GM23338 (cell line): ENCODE results near the gene NPEPPS. TPM values are rescaled to one million over a fixed set of nuclear protein-coding genes. Genes with fewer than 3 reads are reported as not detected.

Experiments used
- ATAC-seq: fragments of 200-7000 bp; cut with Tn5 transposase; 3 replicates; pipeline ENCODE4 v1.9.1; 2020
- DNase-seq: peaks from one replicate; pipeline ENCODE4 v3.0.0-alpha.2; 2015; ENCODE audit warnings: low spot score
- H2AFZ ChIP-seq: fragments of 200-600 bp; sonication (generic); 2 replicates; pipeline ENCODE4 v1.8.0; 2016; ENCODE audit warnings: antibody characterized with exemption, mild to moderate bottlenecking, moderate library complexity
- H3F3A ChIP-seq: fragments of 200-600 bp; sonication (generic); replicated peaks from 2 replicates; pipeline ENCODE4 v1.8.0; 2017; ENCODE audit warnings: antibody characterized with exemption, mixed run types, low read depth
- H3K27ac ChIP-seq: fragments of 200-600 bp; sonication (generic); 2 replicates; pipeline ENCODE4 v1.6.1; 2016; ENCODE audit warnings: low read depth
- H3K27me3 ChIP-seq: fragments of 200-600 bp; sonication (generic); 2 replicates; pipeline ENCODE4 v1.8.0; 2016; ENCODE audit warnings: mild to moderate bottlenecking, mixed run types, moderate library complexity; ENCODE audit not compliant: insufficient read depth
- H3K36me3 ChIP-seq: fragments of 200-600 bp; sonication (generic); 2 replicates; pipeline ENCODE4 v1.8.0; 2016; ENCODE audit warnings: mild to moderate bottlenecking; ENCODE audit not compliant: insufficient read depth
- H3K4me1 ChIP-seq: fragments of 200-600 bp; sonication (generic); 2 replicates; pipeline ENCODE4 v1.8.0; 2016; ENCODE audit warnings: mild to moderate bottlenecking, moderate library complexity; ENCODE audit not compliant: insufficient read depth
- H3K4me2 ChIP-seq: fragments of 200-600 bp; sonication (generic); 2 replicates; pipeline ENCODE4 v1.7.1; 2017; ENCODE audit warnings: mixed run types
- H3K4me3 ChIP-seq: fragments of 200-600 bp; sonication (generic); 2 replicates; pipeline ENCODE4 v1.6.1; 2016; ENCODE audit warnings: mixed run types
- H3K79me2 ChIP-seq: fragments of 200-600 bp; sonication (generic); replicated peaks from 2 replicates; pipeline ENCODE4 v1.8.0; 2017; ENCODE audit warnings: mild to moderate bottlenecking; ENCODE audit not compliant: insufficient read depth
- H3K9me2 ChIP-seq: fragments of 200-600 bp; sonication (generic); 2 replicates; pipeline ENCODE4 v1.8.0; 2017; ENCODE audit not compliant: insufficient read depth
- H4K20me1 ChIP-seq: fragments of 200-600 bp; sonication (generic); replicated peaks from 2 replicates; pipeline ENCODE4 v1.8.0; 2017; ENCODE audit warnings: mild to moderate bottlenecking; ENCODE audit not compliant: insufficient read depth
- H3K27ac Mint-ChIP-seq: 2 replicates; pipeline ENCODE4 v1.8.0; 2020; ENCODE audit warnings: inconsistent platforms, mild to moderate bottlenecking, moderate library complexity, mixed read lengths
- H3K27me3 Mint-ChIP-seq: 3 replicates; pipeline ENCODE4 v1.8.0; 2022; ENCODE audit warnings: low read depth, mild to moderate bottlenecking, moderate library complexity, mixed read lengths, inconsistent platforms; ENCODE audit not compliant: insufficient read depth, poor library complexity
- H3K36me3 Mint-ChIP-seq: 3 replicates; pipeline ENCODE4 v1.8.0; 2021; ENCODE audit warnings: low read depth, mild to moderate bottlenecking, inconsistent platforms, moderate library complexity, mixed read lengths
- H3K4me1 Mint-ChIP-seq: 3 replicates; pipeline ENCODE4 v1.8.0; 2020; ENCODE audit warnings: mild to moderate bottlenecking, inconsistent platforms, mixed read lengths
- H3K4me3 Mint-ChIP-seq: 3 replicates; pipeline ENCODE4 v1.8.0; 2021; ENCODE audit warnings: moderate library complexity, mild to moderate bottlenecking, inconsistent platforms, mixed read lengths
- H3K9me3 Mint-ChIP-seq: 3 replicates; pipeline ENCODE4 v1.8.0; 2020; ENCODE audit warnings: moderate library complexity, mild to moderate bottlenecking, inconsistent platforms, mixed read lengths
- CREB1 ChIP-seq: fragments of 250-450 bp; sonication (Bioruptor Pico); IDR thresholded peaks from 2 replicates; pipeline ENCODE4 v1.5.0; 2020; ENCODE audit warnings: low read depth, mild to moderate bottlenecking, moderate library complexity
- EZH2 ChIP-seq: fragments of 200-600 bp; sonication (generic); IDR thresholded peaks from one replicate; pipeline ENCODE4 v1.8.0; 2017; ENCODE audit warnings: antibody characterized with exemption, mild to moderate bottlenecking, low read depth; ENCODE audit not compliant: unreplicated experiment
- JUNB ChIP-seq: IDR thresholded peaks from one replicate; pipeline ENCODE4 v1.6.1; 2016; ENCODE audit warnings: antibody characterized with exemption; ENCODE audit not compliant: unreplicated experiment
- NANOG ChIP-seq: IDR thresholded peaks from 2 replicates; pipeline ENCODE4 v1.6.1; 2016; ENCODE audit warnings: antibody characterized with exemption, borderline replicate concordance
- POLR2AphosphoS5 ChIP-seq: IDR thresholded peaks from 2 replicates; pipeline ENCODE4 v1.6.1; 2016; ENCODE audit warnings: antibody characterized with exemption, low read depth
- STAT1 ChIP-seq: IDR thresholded peaks from one replicate; pipeline ENCODE4 v1.6.1; 2016; ENCODE audit warnings: antibody characterized with exemption; ENCODE audit not compliant: unreplicated experiment
- ZNF114 ChIP-seq: fragments of 250-450 bp; sonication (Bioruptor Pico); IDR thresholded peaks from 2 replicates; pipeline ENCODE4 v1.5.0; 2020; ENCODE audit warnings: mild to moderate bottlenecking, moderate library complexity
- ZNF331 ChIP-seq: fragments of 250-450 bp; sonication (Bioruptor Pico); IDR thresholded peaks from 2 replicates; pipeline ENCODE4 v1.5.0; 2020; ENCODE audit warnings: low read depth, mild to moderate bottlenecking, moderate library complexity
- polyA plus RNA-seq: library from polyadenylated mRNA; unstranded; fragments of >200 nt; fragmentation: Nextera tagmentation; extraction: Ambion mirVana; gene quantifications from 2 replicates; pipeline ENCODE4 v1.2.1, GENCODE V29; 2016
- total RNA-seq: library from RNA; depleted of rRNA; stranded (reverse); fragments of >200 nt; shearing (Covaris generic); gene quantifications from 2 replicates; pipeline ENCODE4 v1.2.3, GENCODE V29; 2014
- TF ChIP-seq, protein P1 (sequence below): IDR thresholded peaks from one replicate; pipeline ENCODE4 v1.6.1; 2018; ENCODE audit warnings: antibody characterized with exemption; ENCODE audit not compliant: unreplicated experiment
- TF ChIP-seq, protein P2 (sequence below): IDR thresholded peaks from 2 replicates; pipeline ENCODE4 v1.6.1; 2016; ENCODE audit warnings: antibody characterized with exemption
- TF ChIP-seq, protein P3 (sequence below): fragments of 250-450 bp; sonication (Bioruptor Pico); IDR thresholded peaks from 2 replicates; pipeline ENCODE4 v1.5.0; 2020; ENCODE audit warnings: mild to moderate bottlenecking, moderate library complexity

The NPEPPS gene
- total and polyA plus RNA-seq, 2 experiments from 2014 or later, result 91.5 to 113 TPM

DNA sequence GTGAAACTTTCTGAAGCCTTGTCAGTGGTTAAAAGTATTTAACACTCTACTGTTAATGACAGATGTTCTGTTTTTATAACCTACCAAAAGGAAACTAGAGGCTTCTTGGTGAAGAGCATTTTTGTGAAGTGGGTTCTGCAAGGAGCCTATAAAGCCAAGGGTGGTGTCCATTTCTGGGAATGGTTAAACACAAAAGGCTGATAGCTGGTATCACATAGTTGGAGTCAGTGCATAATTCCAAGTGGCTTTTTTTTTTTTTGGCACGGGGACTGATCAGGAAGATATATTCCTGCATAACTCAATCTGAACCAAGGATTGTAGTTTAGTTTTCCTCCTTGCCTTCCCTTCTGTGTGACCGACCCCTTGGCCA is 91.3 kb downstream of the NPEPPS start:
- H3K9me3 Mint-ChIP-seq, result no peaks in the 10 kb centered on the region
- H3K79me2 ChIP-seq, result no peaks in the 10 kb centered on the region
- no peak overlapping the region for H3K4me2 ChIP-seq
- H3K4me3 Mint-ChIP-seq, result no peak overlapping the region
- H3K4me1 Mint-ChIP-seq, result peaks cover 15% of the 10 kb centered on the region; the same call in 2 of the 3 replicates
- H3K27ac Mint-ChIP-seq, result no peak overlapping the region
- peaks cover 51% of the 10 kb centered on the region for H3K36me3 Mint-ChIP-seq
- no peaks in the 10 kb centered on the region; the same call in 1 of the 2 replicates for H4K20me1 ChIP-seq
- DNase-seq (no peak), ATAC-seq (no peak)
- H3K9me2 ChIP-seq, result no peaks in the 10 kb centered on the region
- peaks cover 2% of the 10 kb centered on the region for H3K27me3 Mint-ChIP-seq
- TF ChIP-seq POLR2AphosphoS5 (no peak), STAT1 (no peak)
- H3K27me3 ChIP-seq, result no peaks in the 10 kb centered on the region
- H2AFZ ChIP-seq, result no peak overlapping the region
- H3F3A ChIP-seq, result 0 out of 2 replicates have a peak, but pooled peaks cover 4% of the 10 kb centered on the region
- H3K36me3 ChIP-seq, result peaks cover 25% of the 10 kb centered on the region
- 0 out of 2 replicates have a peak, but pooled peaks cover 5% of the 10 kb centered on the region for H3K4me1 ChIP-seq
- no peak overlapping the region for H3K4me3 ChIP-seq
- no peak overlapping the region for H3K27ac ChIP-seq

DNA sequence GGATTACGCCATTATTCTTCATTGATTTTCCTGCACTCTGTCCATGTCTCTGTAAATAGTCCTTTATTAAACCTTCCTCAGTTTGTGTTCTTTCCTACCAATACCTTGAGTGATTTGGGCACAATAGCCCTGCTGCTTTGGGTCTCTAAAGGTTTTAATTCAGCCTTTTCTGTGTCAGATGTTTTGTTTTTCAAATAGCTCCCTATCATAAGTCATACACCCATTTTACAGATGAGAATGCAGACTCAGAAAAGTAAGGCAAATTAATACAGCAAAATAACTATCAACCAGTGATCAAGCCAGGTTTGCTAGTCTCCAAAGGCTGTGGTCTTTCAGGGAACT is 93.8 kb downstream of the NPEPPS start:
- no peaks in the 10 kb centered on the region; the same call in 1 of the 2 replicates for H4K20me1 ChIP-seq
- DNase-seq (no peak), ATAC-seq (no peak)
- no peak overlapping the region for H2AFZ ChIP-seq
- H3F3A ChIP-seq, result no peaks in the 10 kb centered on the region
- no peak overlapping the region for H3K4me3 Mint-ChIP-seq
- H3K79me2 ChIP-seq, result no peaks in the 10 kb centered on the region
- H3K4me3 ChIP-seq, result no peak overlapping the region
- H3K36me3 Mint-ChIP-seq, result peaks cover 29% of the 10 kb centered on the region
- peaks cover 11% of the 10 kb centered on the region for H3K36me3 ChIP-seq
- H3K4me2 ChIP-seq, result no peak overlapping the region
- H3K4me1 Mint-ChIP-seq, result peaks cover 15% of the 10 kb centered on the region; the same call in 2 of the 3 replicates
- peaks cover 2% of the 10 kb centered on the region for H3K27me3 Mint-ChIP-seq
- no peaks in the 10 kb centered on the region for H3K27me3 ChIP-seq
- no peak overlapping the region for H3K27ac Mint-ChIP-seq
- H3K9me2 ChIP-seq, result no peaks in the 10 kb centered on the region
- H3K9me3 Mint-ChIP-seq, result no peaks in the 10 kb centered on the region
- 0 out of 2 replicates have a peak, but pooled peaks cover 5% of the 10 kb centered on the region for H3K4me1 ChIP-seq
- no peak overlapping the region for H3K27ac ChIP-seq
- TF ChIP-seq ZNF114 (CRISPR knock-in tag), result no peak
- TF ChIP-seq POLR2AphosphoS5, result no peak
- TF ChIP-seq JUNB, result no peak
- no peak for TF ChIP-seq CREB1
- TF ChIP-seq NANOG, result no peak
- no peak for TF ChIP-seq EZH2
- TF ChIP-seq, protein P1, sequence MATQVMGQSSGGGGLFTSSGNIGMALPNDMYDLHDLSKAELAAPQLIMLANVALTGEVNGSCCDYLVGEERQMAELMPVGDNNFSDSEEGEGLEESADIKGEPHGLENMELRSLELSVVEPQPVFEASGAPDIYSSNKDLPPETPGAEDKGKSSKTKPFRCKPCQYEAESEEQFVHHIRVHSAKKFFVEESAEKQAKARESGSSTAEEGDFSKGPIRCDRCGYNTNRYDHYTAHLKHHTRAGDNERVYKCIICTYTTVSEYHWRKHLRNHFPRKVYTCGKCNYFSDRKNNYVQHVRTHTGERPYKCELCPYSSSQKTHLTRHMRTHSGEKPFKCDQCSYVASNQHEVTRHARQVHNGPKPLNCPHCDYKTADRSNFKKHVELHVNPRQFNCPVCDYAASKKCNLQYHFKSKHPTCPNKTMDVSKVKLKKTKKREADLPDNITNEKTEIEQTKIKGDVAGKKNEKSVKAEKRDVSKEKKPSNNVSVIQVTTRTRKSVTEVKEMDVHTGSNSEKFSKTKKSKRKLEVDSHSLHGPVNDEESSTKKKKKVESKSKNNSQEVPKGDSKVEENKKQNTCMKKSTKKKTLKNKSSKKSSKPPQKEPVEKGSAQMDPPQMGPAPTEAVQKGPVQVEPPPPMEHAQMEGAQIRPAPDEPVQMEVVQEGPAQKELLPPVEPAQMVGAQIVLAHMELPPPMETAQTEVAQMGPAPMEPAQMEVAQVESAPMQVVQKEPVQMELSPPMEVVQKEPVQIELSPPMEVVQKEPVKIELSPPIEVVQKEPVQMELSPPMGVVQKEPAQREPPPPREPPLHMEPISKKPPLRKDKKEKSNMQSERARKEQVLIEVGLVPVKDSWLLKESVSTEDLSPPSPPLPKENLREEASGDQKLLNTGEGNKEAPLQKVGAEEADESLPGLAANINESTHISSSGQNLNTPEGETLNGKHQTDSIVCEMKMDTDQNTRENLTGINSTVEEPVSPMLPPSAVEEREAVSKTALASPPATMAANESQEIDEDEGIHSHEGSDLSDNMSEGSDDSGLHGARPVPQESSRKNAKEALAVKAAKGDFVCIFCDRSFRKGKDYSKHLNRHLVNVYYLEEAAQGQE, result no peak
- no peak for TF ChIP-seq ZNF331
- TF ChIP-seq, protein P2, sequence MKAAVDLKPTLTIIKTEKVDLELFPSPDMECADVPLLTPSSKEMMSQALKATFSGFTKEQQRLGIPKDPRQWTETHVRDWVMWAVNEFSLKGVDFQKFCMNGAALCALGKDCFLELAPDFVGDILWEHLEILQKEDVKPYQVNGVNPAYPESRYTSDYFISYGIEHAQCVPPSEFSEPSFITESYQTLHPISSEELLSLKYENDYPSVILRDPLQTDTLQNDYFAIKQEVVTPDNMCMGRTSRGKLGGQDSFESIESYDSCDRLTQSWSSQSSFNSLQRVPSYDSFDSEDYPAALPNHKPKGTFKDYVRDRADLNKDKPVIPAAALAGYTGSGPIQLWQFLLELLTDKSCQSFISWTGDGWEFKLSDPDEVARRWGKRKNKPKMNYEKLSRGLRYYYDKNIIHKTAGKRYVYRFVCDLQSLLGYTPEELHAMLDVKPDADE, result no peak
- TF ChIP-seq, protein P3, sequence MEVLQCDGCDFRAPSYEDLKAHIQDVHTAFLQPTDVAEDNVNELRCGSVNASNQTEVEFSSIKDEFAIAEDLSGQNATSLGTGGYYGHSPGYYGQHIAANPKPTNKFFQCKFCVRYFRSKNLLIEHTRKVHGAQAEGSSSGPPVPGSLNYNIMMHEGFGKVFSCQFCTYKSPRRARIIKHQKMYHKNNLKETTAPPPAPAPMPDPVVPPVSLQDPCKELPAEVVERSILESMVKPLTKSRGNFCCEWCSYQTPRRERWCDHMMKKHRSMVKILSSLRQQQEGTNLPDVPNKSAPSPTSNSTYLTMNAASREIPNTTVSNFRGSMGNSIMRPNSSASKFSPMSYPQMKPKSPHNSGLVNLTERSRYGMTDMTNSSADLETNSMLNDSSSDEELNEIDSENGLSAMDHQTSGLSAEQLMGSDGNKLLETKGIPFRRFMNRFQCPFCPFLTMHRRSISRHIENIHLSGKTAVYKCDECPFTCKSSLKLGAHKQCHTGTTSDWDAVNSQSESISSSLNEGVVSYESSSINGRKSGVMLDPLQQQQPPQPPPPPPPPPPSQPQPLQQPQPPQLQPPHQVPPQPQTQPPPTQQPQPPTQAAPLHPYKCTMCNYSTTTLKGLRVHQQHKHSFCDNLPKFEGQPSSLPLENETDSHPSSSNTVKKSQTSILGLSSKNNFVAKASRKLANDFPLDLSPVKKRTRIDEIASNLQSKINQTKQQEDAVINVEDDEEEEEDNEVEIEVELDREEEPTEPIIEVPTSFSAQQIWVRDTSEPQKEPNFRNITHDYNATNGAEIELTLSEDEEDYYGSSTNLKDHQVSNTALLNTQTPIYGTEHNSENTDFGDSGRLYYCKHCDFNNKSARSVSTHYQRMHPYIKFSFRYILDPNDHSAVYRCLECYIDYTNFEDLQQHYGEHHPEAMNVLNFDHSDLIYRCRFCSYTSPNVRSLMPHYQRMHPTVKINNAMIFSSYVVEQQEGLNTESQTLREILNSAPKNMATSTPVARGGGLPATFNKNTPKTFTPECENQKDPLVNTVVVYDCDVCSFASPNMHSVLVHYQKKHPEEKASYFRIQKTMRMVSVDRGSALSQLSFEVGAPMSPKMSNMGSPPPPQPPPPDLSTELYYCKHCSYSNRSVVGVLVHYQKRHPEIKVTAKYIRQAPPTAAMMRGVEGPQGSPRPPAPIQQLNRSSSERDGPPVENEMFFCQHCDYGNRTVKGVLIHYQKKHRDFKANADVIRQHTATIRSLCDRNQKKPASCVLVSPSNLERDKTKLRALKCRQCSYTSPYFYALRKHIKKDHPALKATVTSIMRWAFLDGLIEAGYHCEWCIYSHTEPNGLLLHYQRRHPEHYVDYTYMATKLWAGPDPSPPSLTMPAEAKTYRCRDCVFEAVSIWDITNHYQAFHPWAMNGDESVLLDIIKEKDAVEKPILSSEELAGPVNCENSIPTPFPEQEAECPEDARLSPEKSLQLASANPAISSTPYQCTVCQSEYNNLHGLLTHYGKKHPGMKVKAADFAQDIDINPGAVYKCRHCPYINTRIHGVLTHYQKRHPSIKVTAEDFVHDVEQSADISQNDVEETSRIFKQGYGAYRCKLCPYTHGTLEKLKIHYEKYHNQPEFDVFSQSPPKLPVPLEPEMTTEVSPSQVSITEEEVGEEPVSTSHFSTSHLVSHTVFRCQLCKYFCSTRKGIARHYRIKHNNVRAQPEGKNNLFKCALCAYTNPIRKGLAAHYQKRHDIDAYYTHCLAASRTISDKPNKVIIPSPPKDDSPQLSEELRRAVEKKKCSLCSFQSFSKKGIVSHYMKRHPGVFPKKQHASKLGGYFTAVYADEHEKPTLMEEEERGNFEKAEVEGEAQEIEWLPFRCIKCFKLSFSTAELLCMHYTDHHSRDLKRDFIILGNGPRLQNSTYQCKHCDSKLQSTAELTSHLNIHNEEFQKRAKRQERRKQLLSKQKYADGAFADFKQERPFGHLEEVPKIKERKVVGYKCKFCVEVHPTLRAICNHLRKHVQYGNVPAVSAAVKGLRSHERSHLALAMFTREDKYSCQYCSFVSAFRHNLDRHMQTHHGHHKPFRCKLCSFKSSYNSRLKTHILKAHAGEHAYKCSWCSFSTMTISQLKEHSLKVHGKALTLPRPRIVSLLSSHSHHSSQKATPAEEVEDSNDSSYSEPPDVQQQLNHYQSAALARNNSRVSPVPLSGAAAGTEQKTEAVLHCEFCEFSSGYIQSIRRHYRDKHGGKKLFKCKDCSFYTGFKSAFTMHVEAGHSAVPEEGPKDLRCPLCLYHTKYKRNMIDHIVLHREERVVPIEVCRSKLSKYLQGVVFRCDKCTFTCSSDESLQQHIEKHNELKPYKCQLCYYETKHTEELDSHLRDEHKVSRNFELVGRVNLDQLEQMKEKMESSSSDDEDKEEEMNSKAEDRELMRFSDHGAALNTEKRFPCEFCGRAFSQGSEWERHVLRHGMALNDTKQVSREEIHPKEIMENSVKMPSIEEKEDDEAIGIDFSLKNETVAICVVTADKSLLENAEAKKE, result no peak
